ENCODE results near the gene AKAP4. TPM values are rescaled to one million over a fixed set of nuclear protein-coding genes. Genes with fewer than 3 reads are reported as not detected.

Gene AKAP4
- total and polyA plus RNA-seq, 11 donors = not detected

DNA sequence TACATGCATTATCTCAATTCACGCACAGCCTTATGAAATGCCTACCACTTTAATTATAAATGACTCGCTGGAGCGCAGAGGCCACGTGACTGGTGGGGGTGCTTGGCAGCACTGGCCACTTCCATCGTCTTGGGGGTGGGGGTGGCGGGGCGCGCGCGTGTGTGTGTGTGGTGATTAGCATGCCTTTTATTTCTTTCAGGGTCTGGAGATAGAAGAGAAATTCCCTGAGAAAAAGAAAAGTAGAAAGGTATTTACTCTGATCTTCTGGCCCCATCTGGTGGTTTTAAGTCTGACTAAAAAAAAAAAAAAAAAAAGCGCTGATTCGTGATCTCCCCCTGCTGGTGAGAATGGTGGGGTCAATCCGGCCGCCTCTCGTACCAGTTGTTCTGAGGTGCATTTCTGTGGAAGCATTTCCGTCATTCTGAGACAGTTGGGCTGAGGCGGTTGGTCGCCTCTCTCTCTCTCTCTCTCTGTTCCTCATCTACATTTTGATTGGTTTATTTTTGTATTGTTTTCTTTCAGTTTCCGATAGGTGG, 3.6 kb upstream of the AKAP4 start, which contains the start of gene CCNB3:
TSS of gene CCNB3 (plus strand) at position 402 of the 536 bp plus-strand sequence. CDS start 80,399 bp downstream, outside the sequence.
- H3K27me3 ChIP-seq = peaks cover 0 to 6% (median 0%) of the 10 kb centered on the region in 9 donors
- 0 to 10% (median 4%) methylated on average over 14 to 19 of the region's 19 CpGs for WGBS, 4 donors
- TF ChIP-seq POLR2A (IDR thresholded peaks at IDR 0.05) = no peak
- TF ChIP-seq, protein P1, sequence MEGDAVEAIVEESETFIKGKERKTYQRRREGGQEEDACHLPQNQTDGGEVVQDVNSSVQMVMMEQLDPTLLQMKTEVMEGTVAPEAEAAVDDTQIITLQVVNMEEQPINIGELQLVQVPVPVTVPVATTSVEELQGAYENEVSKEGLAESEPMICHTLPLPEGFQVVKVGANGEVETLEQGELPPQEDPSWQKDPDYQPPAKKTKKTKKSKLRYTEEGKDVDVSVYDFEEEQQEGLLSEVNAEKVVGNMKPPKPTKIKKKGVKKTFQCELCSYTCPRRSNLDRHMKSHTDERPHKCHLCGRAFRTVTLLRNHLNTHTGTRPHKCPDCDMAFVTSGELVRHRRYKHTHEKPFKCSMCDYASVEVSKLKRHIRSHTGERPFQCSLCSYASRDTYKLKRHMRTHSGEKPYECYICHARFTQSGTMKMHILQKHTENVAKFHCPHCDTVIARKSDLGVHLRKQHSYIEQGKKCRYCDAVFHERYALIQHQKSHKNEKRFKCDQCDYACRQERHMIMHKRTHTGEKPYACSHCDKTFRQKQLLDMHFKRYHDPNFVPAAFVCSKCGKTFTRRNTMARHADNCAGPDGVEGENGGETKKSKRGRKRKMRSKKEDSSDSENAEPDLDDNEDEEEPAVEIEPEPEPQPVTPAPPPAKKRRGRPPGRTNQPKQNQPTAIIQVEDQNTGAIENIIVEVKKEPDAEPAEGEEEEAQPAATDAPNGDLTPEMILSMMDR (IDR thresholded peaks at IDR 0.05) = peak; percentile 42 to 71 (median 56)
- no peaks in the 10 kb centered on the region for H3K36me3 ChIP-seq
- H3K4me1 ChIP-seq = peaks cover 0 to 6% (median 2%) of the 10 kb centered on the region in 12 donors
- intact Hi-C loops (cut with DNase I) = loop anchor here in 5 of 10 donors (1.0 to 5.0 kb wide), 5 partner anchors 102 to 292 kb away; no protein-coding TSS in a partner anchor
- peak; percentile 58 to 81 (median 67) for DNase-seq
- H3K9me3 ChIP-seq = no peaks in the 10 kb centered on the region
- ATAC-seq = peak; percentile 85 to 96 (median 92)
- peak within 1 kb of the TSS in 10 of 12 donors; percentile 9 to 48 (median 34) for H3K4me3 ChIP-seq
- peak within 1 kb of the TSS in 7 of 12 donors; percentile 19 to 51 (median 30) for H3K27ac ChIP-seq

DNA sequence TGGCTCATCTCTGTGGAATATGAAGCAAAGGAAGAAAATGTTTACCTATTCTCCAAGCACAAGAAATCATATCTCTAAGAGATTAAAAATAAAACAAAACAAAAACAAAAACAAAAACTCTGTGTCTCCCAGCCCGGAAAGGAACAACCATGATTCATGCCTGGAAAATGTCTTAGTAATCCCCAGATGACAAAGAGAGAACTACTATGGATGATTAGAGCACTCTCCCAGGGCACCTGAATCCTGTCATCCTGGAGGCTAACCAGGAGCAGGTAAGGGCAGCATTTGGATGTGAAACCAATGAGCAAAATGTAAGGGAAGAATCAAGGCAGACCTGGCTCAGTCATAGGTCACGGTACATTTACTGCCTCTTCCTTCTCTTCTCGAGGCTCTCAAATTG, 1.7 kb upstream of the AKAP4 start:
- H3K27me3 ChIP-seq = peaks cover 0 to 11% (median 0%) of the 10 kb centered on the region in 9 donors
- intact Hi-C loops (cut with DNase I) = loop anchor here in 5 of 10 donors (5.0 kb wide), 3 partner anchors 100 to 290 kb away; no protein-coding TSS in a partner anchor
- peaks cover 0 to 6% (median 2%) of the 10 kb centered on the region in 12 donors for H3K4me1 ChIP-seq
- ATAC-seq = no peak
- H3K9me3 ChIP-seq = no peaks in the 10 kb centered on the region
- no peak overlapping the region for H3K4me3 ChIP-seq
- no peak overlapping the region for H3K27ac ChIP-seq
- no peaks in the 10 kb centered on the region for H3K36me3 ChIP-seq
- DNase-seq = no peak
- WGBS, 4 donors = 66 to 77% (median 67%) methylated on average over 3 of the region's 3 CpGs
- TF ChIP-seq POLR2A (IDR thresholded peaks at IDR 0.05) = no peak
- TF ChIP-seq, protein P1 (IDR thresholded peaks at IDR 0.05) = no peak

DNA sequence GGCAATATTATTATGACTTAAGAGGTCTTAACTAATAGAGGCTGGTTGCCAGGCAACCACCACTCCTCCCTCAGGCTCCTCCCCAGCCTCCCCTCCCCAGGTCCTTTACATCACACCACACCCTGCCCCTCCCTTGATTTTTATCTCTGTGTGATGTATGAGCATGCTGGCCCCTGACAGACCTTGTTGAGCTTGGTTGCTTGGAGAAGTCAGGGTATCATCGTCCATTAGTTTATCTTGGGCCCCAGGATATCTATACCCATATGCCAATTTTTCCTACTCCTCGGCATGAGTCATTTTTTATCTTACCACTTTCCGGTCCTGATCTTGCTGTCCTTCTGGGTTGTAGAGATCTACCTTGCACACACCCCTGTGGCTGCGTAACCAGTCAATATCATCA, 2.5 kb downstream of the AKAP4 start:
- H3K27ac ChIP-seq = no peak overlapping the region
- 72 to 89% (median 79%) methylated on average over 4 of the region's 4 CpGs for WGBS, 4 donors
- no peaks in the 10 kb centered on the region for H3K36me3 ChIP-seq
- intact Hi-C loops (cut with DNase I) = no loop called here
- ATAC-seq (no peak), DNase-seq (no peak)
- no peak overlapping the region for H3K4me3 ChIP-seq
- H3K9me3 ChIP-seq = no peaks in the 10 kb centered on the region
- TF ChIP-seq, protein P1 (IDR thresholded peaks at IDR 0.05) = no peak
- no peak for TF ChIP-seq POLR2A (IDR thresholded peaks at IDR 0.05)
- H3K27me3 ChIP-seq = peaks cover 0 to 25% (median 0%) of the 10 kb centered on the region in 9 donors
- H3K4me1 ChIP-seq = no peaks in the 10 kb centered on the region

DNA sequence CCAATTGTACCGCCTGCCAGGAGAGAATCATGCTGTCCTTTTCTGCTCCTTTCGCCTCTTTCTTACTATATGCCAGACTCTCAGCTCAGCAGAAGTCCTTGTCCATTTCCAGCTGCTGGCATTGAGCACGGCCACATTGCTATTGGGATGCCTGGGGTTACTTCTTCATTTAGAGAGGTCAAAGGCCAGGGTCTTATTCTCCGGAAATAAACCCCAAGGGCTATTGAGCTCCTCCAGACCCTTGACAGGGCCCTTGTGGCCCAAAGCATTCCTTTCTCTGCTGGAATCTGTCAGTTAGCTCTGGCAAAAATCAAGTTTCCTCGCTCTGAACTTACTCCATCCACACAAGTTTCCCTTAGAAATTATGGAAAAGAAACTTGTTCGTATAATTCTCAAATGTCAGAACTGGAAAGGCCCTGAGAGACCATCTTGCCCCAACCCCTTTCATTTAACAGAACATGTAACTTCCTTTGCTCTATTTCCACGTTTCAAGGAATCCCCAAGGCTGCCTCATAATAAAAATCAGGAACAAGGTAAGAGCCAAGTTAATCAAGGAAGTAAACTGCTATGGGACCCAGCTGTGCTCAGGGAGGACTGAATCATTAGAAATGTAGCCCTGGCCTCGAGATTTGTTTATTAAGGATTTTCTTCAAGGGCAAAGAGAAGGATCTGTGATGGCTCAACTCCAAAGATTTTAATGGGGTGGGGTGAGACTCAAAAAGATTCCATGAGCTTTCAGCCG, 11.8 kb downstream of the AKAP4 start:
- no peak overlapping the region for H3K4me3 ChIP-seq
- peaks cover 0 to 18% (median 0%) of the 10 kb centered on the region in 9 donors for H3K27me3 ChIP-seq
- H3K36me3 ChIP-seq = no peaks in the 10 kb centered on the region
- no peak for DNase-seq
- TF ChIP-seq, protein P1 (IDR thresholded peaks at IDR 0.05) = no peak
- TF ChIP-seq POLR2A (IDR thresholded peaks at IDR 0.05) = no peak
- ATAC-seq = no peak
- no peaks in the 10 kb centered on the region for H3K4me1 ChIP-seq
- H3K9me3 ChIP-seq = no peaks in the 10 kb centered on the region
- WGBS, 4 donors = 47 to 53% (median 48%) methylated on average over 9 of the region's 9 CpGs
- peak overlapping the region in 5 of 12 donors; percentile 4 to 24 (median 14) for H3K27ac ChIP-seq
- intact Hi-C loops (cut with DNase I) = no loop called here

All from heart left ventricle (tissue), 16 donors.